Ovary (tissue), 3 donors: ENCODE measurements around the gene LSM2.

Experiments
- CTCF ChIP-seq, 3 donors: fragments of 450-650 bp in 2 of 3; fragments of 200-600 bp in 1 of 3; IDR thresholded peaks; one replicate each; pipeline versions ENCODE4 v1.5.1 to v1.8.0; 2016 to 2022; ENCODE audit warnings: antibody characterized with exemption in 3 of 3, mild to moderate bottlenecking in 1 of 3
- EP300 ChIP-seq: sonication (generic); formaldehyde crosslinking; IDR thresholded peaks from one replicate; pipeline ENCODE4 v1.6.1; 2017; ENCODE audit warnings: antibody characterized with exemption
- POLR2A ChIP-seq: fragments of 450-650 bp; IDR thresholded peaks from one replicate; pipeline ENCODE4 v1.6.1; 2017; ENCODE audit warnings: antibody characterized with exemption, mild to moderate bottlenecking, moderate library complexity
- donor health status: DM: no; HTN: no; CAD: no.

GRCh38 chr6:31814677-31815024 lies 7.9 kb upstream of the LSM2 start:
- TF ChIP-seq CTCF (IDR thresholded peaks at IDR 0.05) (no peak), POLR2A (peak; percentile 28), EP300 (no peak)
